Thoracic aorta (tissue), 2 donors: ENCODE data around the gene SLC14A1. TPM values are rescaled to one million over a fixed set of nuclear protein-coding genes. Genes with fewer than 3 reads are reported as not detected.

Experiments
- ATAC-seq: fragments of 150-250 bp; one replicate; pipeline ENCODE4 v1.8.0; 2017; ENCODE audit warnings: low read depth; ENCODE audit not compliant: insufficient number of reproducible peaks, low FRiP score
- DNase-seq: peaks from one replicate; pipeline ENCODE4 v3.0.0-alpha.2; 2020; ENCODE audit warnings: low spot score
- H3K27ac ChIP-seq, 2 donors: fragments of 200-600 bp; sonication (generic); 1 replicate in 1 of 2; 2 replicates in 1 of 2; pipeline ENCODE4 v1.5.1; 2016; ENCODE audit warnings: mild to moderate bottlenecking in 2 of 2, moderate library complexity in 2 of 2
- H3K27me3 ChIP-seq: fragments of 200-600 bp; sonication (generic); replicated peaks from 2 replicates; pipeline ENCODE4 v1.6.0; 2016; ENCODE audit warnings: mild to moderate bottlenecking; ENCODE audit not compliant: insufficient read depth
- H3K36me3 ChIP-seq: fragments of 200-600 bp; sonication (generic); one replicate; pipeline ENCODE4 v1.5.1; 2016
- H3K4me1 ChIP-seq, 2 donors: fragments of 200-600 bp; sonication (generic); 1 replicate in 1 of 2; 2 replicates in 1 of 2; pipeline versions ENCODE4 v1.5.1 to v1.6.0; 2016; ENCODE audit warnings: low read depth in 2 of 2, mild to moderate bottlenecking in 1 of 2; ENCODE audit not compliant: control insufficient read depth in 1 of 2
- H3K4me3 ChIP-seq: fragments of 200-600 bp; sonication (generic); 2 replicates; pipeline ENCODE4 v1.5.1; 2016; ENCODE audit warnings: mild to moderate bottlenecking
- H3K9me3 ChIP-seq: fragments of 200-600 bp; sonication (generic); 2 replicates; pipeline ENCODE4 v1.5.1; 2016
- CTCF ChIP-seq: fragments of 200-600 bp; sonication (generic); IDR thresholded peaks from one replicate; pipeline ENCODE4 v1.5.1; 2019; ENCODE audit warnings: antibody characterized with exemption
- total RNA-seq, 2 donors: library from RNA; depleted of rRNA; stranded (reverse); fragments of >200 nt; gene quantifications; one replicate each; pipeline versions ENCODE4 v1.1.0 to v1.2.3, GENCODE V29; 2016

The SLC14A1 gene
- total RNA-seq, 2 donors from 2014 or later: 76.3 to 86.2 TPM

- TF ChIP-seq CTCF: no peak
- H3K27ac ChIP-seq: no peak overlapping the region
- H3K27me3 ChIP-seq: no peaks in the 10 kb centered on the region
- DNase-seq: no peak
- H3K36me3 ChIP-seq: no peaks in the 10 kb centered on the region
- no peaks in the 10 kb centered on the region for H3K9me3 ChIP-seq
- no peak overlapping the region for H3K4me3 ChIP-seq
- H3K4me1 ChIP-seq: no peaks in the 10 kb centered on the region
- ATAC-seq: no peak
Measured at GRCh38 chr18:45682181-45682580, 41.8 kb upstream of the SLC14A1 start.

GRCh38 chr18:45684341-45685115, 39.5 kb upstream of the SLC14A1 start:
- DNase-seq (no peak), ATAC-seq (no peak)
- H3K4me1 ChIP-seq: no peaks in the 10 kb centered on the region
- no peak overlapping the region for H3K27ac ChIP-seq
- no peaks in the 10 kb centered on the region for H3K36me3 ChIP-seq
- TF ChIP-seq CTCF: no peak
- no peaks in the 10 kb centered on the region for H3K27me3 ChIP-seq
- H3K4me3 ChIP-seq: no peak overlapping the region
- no peaks in the 10 kb centered on the region for H3K9me3 ChIP-seq

GRCh38 chr18:45686891-45687611, 36.9 kb upstream of the SLC14A1 start:
- Histone ChIP-seq H3K4me3 (no peak overlapping the region), H3K36me3 (no peaks in the 10 kb centered on the region), H3K27ac (no peak overlapping the region), H3K27me3 (no peaks in the 10 kb centered on the region), H3K4me1 (no peaks in the 10 kb centered on the region), H3K9me3 (no peaks in the 10 kb centered on the region)
- DNase-seq (no peak), ATAC-seq (no peak)
- no peak for TF ChIP-seq CTCF

GRCh38 chr18:45687621-45688020, 36.4 kb upstream of the SLC14A1 start:
- Histone ChIP-seq H3K27ac (no peak overlapping the region), H3K9me3 (no peaks in the 10 kb centered on the region), H3K4me1 (no peaks in the 10 kb centered on the region), H3K4me3 (no peak overlapping the region), H3K36me3 (no peaks in the 10 kb centered on the region), H3K27me3 (no peaks in the 10 kb centered on the region)
- no peak for TF ChIP-seq CTCF
- DNase-seq (no peak), ATAC-seq (no peak)

GRCh38 chr18:45688113-45688512, 35.9 kb upstream of the SLC14A1 start:
- no peaks in the 10 kb centered on the region for H3K4me1 ChIP-seq
- H3K27me3 ChIP-seq: no peaks in the 10 kb centered on the region
- no peak for TF ChIP-seq CTCF
- H3K4me3 ChIP-seq: no peak overlapping the region
- DNase-seq: no peak
- ATAC-seq: no peak
- H3K36me3 ChIP-seq: no peaks in the 10 kb centered on the region
- no peaks in the 10 kb centered on the region for H3K9me3 ChIP-seq
- no peak overlapping the region for H3K27ac ChIP-seq
